Vagina (tissue), 2 donors: ENCODE measurements around the gene SPAG7.

ENCODE experiments used
- CTCF ChIP-seq, 3 experiments: fragments of 450-650 bp in 2 of 3; fragments of 200-600 bp in 1 of 3; sonication (generic) in 1 of 3; IDR thresholded peaks; one replicate each; pipeline ENCODE4 v1.5.1; 2017 to 2019; ENCODE audit warnings: antibody characterized with exemption in 3 of 3, mild to moderate bottlenecking in 2 of 3, moderate library complexity in 2 of 3
- POLR2A ChIP-seq, 2 donors: fragments of 450-650 bp; IDR thresholded peaks; one replicate each; pipeline ENCODE4 v1.6.1; 2017; ENCODE audit warnings: antibody characterized with exemption in 2 of 2, mild to moderate bottlenecking in 2 of 2, moderate library complexity in 2 of 2

- TF ChIP-seq POLR2A (IDR thresholded peaks at IDR 0.05) (no peak), CTCF (IDR thresholded peaks at IDR 0.05) (no peak)
These were observed 47.1 kb downstream of the SPAG7 start for GRCh38 chr17:4920351-4921048.
